MCF 10A (cell line): Measurements from ENCODE around the gene CNST. TPM values are rescaled to one million over a fixed set of nuclear protein-coding genes. Genes with fewer than 3 reads are reported as not detected.

ENCODE experiments used
- BruUV-seq: library from RNA; stranded (reverse); fragments of 400-500 nt; replicated peaks from 2 replicates; lab custom pipeline; 2021; lab: Mats Ljungman, UMichigan
- CTCF ChIA-PET: fragments of 300-600 bp; sonication (Branson Sonifier 250); formaldehyde crosslinking; extraction: SDS; loops from one replicate; lab custom pipeline; 2021; ENCODE audit warnings: antibody characterized with exemption, inconsistent platforms; lab: Yijun Ruan, JAX
- POLR2A ChIA-PET: fragments of 300-600, 350-650 bp; sonication (Branson Sonifier 250); formaldehyde crosslinking; extraction: SDS; loops from one replicate; lab custom pipeline; 2020; ENCODE audit warnings: antibody characterized with exemption, inconsistent platforms; lab: Yijun Ruan, JAX
- DNase-seq: peaks from one replicate; pipeline ENCODE4 v3.0.0-alpha.2; 2018; ENCODE audit not compliant: unreplicated experiment
- H3K27ac Mint-ChIP-seq: one replicate; pipeline ENCODE4 v1.8.0; 2022; ENCODE audit warnings: mild to moderate bottlenecking, low read depth, mixed read lengths; ENCODE audit not compliant: unreplicated experiment
- H3K27me3 Mint-ChIP-seq: one replicate; pipeline ENCODE4 v1.8.0; 2022; ENCODE audit warnings: mixed read lengths; ENCODE audit not compliant: insufficient read depth, unreplicated experiment
- H3K36me3 Mint-ChIP-seq: one replicate; pipeline ENCODE4 v1.8.0; 2022; ENCODE audit warnings: mild to moderate bottlenecking, moderate library complexity, mixed read lengths; ENCODE audit not compliant: insufficient read depth, unreplicated experiment
- H3K4me1 Mint-ChIP-seq: one replicate; pipeline ENCODE4 v1.8.0; 2022; ENCODE audit warnings: mixed read lengths; ENCODE audit not compliant: insufficient read depth, unreplicated experiment
- H3K4me3 Mint-ChIP-seq: one replicate; pipeline ENCODE4 v1.8.0; 2022; ENCODE audit warnings: mild to moderate bottlenecking, moderate library complexity, mixed read lengths; ENCODE audit not compliant: unreplicated experiment
- H3K9me3 Mint-ChIP-seq: one replicate; pipeline ENCODE4 v1.8.0; 2022; ENCODE audit warnings: mixed read lengths; ENCODE audit not compliant: unreplicated experiment
- intact Hi-C: fragments of 100-400 bp; cut with micrococcal nuclease; formaldehyde crosslinking; loops from 2 replicates; pipeline ENCODE4 v1.14.1; 2022
- total RNA-seq: library from RNA; stranded (reverse); gene quantifications from 2 replicates; pipeline ENCODE4 v1.2.3, GENCODE V29; 2022
- TF ChIP-seq, protein P1 (sequence below): fragments of 200-600 bp; IDR thresholded peaks from one replicate; pipeline ENCODE4 v1.8.0; 2022; ENCODE audit warnings: antibody characterized with exemption, mild to moderate bottlenecking; ENCODE audit not compliant: unreplicated experiment

CNST gene
- total RNA-seq, 1 experiment from 2014 or later, result 48.3 TPM

DNA sequence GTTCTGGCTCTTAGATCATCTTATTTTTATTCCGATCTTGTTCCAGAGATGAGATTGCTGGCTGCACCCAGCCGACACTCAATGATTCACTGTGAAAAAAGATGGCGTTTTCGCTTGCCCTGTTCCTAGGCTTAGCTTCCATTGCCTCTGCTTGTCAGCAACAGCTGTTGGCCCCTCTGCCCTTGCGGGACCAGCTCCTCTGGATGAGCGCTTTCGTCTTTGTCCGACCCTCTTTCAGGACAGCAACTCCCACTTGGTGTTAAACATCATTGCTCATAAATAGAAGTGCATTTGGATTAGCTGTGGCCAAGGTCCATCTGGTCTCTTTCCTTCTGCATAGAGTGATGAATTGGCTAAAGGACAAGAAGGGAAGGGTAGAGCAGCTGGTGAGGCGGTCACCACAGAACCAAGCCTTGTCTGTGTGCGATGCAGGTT lies 114.5 kb downstream of the CNST start:
- POLR2A ChIA-PET, result interaction anchor here (0.6 to 0.9 kb wide), 3 partner anchors 10 to 87 kb away, joined by 3 to 5 read pairs (median 3); no protein-coding TSS in a partner anchor
- no peak overlapping the region for H3K4me3 Mint-ChIP-seq
- intact Hi-C loops, result no loop called here
- TF ChIP-seq, protein P1, sequence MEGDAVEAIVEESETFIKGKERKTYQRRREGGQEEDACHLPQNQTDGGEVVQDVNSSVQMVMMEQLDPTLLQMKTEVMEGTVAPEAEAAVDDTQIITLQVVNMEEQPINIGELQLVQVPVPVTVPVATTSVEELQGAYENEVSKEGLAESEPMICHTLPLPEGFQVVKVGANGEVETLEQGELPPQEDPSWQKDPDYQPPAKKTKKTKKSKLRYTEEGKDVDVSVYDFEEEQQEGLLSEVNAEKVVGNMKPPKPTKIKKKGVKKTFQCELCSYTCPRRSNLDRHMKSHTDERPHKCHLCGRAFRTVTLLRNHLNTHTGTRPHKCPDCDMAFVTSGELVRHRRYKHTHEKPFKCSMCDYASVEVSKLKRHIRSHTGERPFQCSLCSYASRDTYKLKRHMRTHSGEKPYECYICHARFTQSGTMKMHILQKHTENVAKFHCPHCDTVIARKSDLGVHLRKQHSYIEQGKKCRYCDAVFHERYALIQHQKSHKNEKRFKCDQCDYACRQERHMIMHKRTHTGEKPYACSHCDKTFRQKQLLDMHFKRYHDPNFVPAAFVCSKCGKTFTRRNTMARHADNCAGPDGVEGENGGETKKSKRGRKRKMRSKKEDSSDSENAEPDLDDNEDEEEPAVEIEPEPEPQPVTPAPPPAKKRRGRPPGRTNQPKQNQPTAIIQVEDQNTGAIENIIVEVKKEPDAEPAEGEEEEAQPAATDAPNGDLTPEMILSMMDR, result no peak
- no peak for DNase-seq
- CTCF ChIA-PET, result interaction anchor here (0.5 to 3.6 kb wide), 5 partner anchors 9 to 183 kb away, joined by 3 to 41 read pairs (median 4); no protein-coding TSS in a partner anchor
- no peaks in the 10 kb centered on the region for H3K4me1 Mint-ChIP-seq
- H3K27me3 Mint-ChIP-seq, result no peaks in the 10 kb centered on the region
- H3K36me3 Mint-ChIP-seq, result no peaks in the 10 kb centered on the region
- BruUV-seq, result no TSS peak
- no peak overlapping the region for H3K27ac Mint-ChIP-seq
- no peaks in the 10 kb centered on the region for H3K9me3 Mint-ChIP-seq

DNA sequence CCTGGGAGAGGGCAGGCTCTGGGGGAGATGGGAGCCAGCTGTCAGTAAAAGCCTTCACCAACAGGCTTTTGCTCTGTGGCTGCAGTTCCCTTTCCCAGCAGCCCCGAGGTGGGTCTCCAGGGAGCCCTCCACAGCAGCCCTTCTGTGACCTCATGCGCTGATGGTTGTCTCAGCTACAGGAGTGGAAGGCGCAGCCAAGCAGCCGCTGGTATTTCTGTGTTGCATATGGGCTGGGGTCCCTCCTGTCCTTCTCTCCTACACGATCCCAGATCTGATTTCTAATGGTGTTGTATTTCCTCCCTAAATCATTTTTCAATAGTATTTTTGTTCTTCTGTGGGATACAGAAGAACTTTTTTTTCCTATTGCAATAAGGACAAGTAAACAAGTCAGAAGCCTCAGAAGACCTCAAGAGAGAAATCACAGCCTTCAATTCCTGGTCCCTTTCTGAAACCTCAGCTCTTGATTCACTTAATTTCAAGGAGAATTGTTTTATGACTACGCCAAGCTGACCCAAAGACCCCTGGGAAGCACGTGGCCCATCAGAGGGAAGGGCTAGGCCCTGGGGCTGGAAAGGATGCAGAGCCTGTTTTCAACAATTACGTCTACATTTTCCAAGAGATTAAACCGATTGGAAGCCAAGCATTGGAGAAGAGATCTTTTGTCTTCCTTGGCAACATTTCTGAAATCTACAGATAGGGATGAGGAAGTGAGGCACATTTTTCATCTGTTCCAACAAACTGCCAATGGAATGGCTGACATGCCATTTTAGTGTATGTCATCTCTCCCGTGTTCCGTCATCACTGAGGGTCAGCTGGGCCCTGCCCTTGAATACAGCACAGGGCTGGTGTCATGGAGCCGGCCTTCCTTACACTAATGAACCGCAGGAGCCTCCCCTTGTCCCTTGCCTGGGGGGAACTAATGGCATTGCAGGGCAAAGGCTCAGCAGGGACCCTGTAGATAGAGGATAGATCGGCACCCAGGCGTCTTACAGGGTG lies 115.9 kb downstream of the CNST start:
- CTCF ChIA-PET, result interaction anchor here (0.6 to 16.3 kb wide), 11 partner anchors 8 to 1543 kb away, joined by 3 to 464 read pairs (median 4); no protein-coding TSS in a partner anchor

DNA sequence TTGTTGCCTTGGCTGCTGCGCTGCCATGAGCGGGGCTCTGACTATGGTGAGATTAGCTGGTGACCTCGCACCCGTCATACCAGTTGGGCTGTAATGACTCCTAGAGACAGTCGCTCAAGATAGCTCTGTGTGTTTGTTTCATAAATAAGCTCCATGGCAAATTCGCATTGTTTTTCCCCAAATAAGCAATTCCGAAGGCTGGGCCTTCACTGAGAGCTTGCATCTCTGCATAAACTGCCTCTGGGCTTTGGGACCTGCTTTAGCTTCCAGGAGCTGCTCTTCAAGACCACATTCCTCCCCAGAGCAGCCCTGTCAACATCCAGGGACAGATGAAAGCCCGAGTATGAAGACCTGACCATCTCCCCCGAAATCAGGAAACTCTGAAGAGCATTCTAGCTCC lies 117.3 kb downstream of the CNST start:
- no peak overlapping the region for H3K27ac Mint-ChIP-seq
- no peak overlapping the region for H3K4me3 Mint-ChIP-seq
- ChIA-PET CTCF (interaction anchor here (0.5 to 16.3 kb wide), 12 partner anchors 8 to 1391 kb away, joined by 3 to 464 read pairs (median 4); partner anchors contain the start of gene SCCPDH), POLR2A (interaction anchor here (0.7 kb wide), 1 partner anchor 74 kb away, joined by 3 read pairs; no protein-coding TSS in a partner anchor)
- peaks cover 6% of the 10 kb centered on the region for H3K36me3 Mint-ChIP-seq
- DNase-seq, result no peak
- intact Hi-C loops, result no loop called here
- no TSS peak for BruUV-seq
- TF ChIP-seq, protein P1, result no peak
- no peaks in the 10 kb centered on the region for H3K9me3 Mint-ChIP-seq
- H3K4me1 Mint-ChIP-seq, result no peaks in the 10 kb centered on the region
- H3K27me3 Mint-ChIP-seq, result no peaks in the 10 kb centered on the region

More for the DNA sequence above, 115.9 kb downstream of the CNST start:
- Mint-ChIP-seq H3K4me1 (no peaks in the 10 kb centered on the region), H3K36me3 (peaks cover 3% of the 10 kb centered on the region), H3K27me3 (no peaks in the 10 kb centered on the region), H3K4me3 (no peak overlapping the region), H3K9me3 (no peaks in the 10 kb centered on the region), H3K27ac (no peak overlapping the region)
- POLR2A ChIA-PET, result interaction anchor here (0.6 to 1.5 kb wide), 2 partner anchors 9 to 50 kb away, joined by 3 to 4 read pairs; no protein-coding TSS in a partner anchor
- intact Hi-C loops, result no loop called here
- no peak for DNase-seq
- TF ChIP-seq, protein P1, result no peak
- BruUV-seq, result no TSS peak

DNA sequence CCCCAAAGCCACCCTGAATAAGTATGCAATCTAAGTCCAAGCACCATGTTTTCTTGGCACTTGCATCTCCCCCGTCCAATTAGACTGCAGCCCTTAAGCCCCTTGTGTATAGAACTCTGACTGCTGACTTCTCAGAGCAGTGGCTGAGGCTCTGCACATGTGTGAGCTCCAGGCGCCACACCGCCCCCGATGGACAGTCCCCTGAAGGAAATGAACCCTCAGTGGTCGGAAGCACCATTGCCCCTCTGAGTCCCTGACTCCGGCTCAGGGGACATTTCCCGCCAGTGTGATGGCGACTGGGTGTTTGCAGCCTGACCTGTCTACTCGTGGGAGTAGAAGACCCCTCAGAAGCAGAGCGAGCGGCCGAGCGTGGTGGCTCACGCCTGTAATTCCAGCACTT lies 120.7 kb downstream of the CNST start:
- TF ChIP-seq, protein P1, result no peak
- intact Hi-C loops, result no loop called here
- no peaks in the 10 kb centered on the region for H3K9me3 Mint-ChIP-seq
- no peak for DNase-seq
- no peaks in the 10 kb centered on the region for H3K4me1 Mint-ChIP-seq
- no peaks in the 10 kb centered on the region for H3K27me3 Mint-ChIP-seq
- ChIA-PET POLR2A (interaction anchor here (0.6 kb wide), 1 partner anchor 122 kb away, joined by 3 read pairs; no protein-coding TSS in a partner anchor), CTCF (interaction anchor here (0.6 to 16.3 kb wide), 5 partner anchors 10 to 86 kb away, joined by 3 to 464 read pairs (median 4); no protein-coding TSS in a partner anchor)
- peaks cover 6% of the 10 kb centered on the region for H3K36me3 Mint-ChIP-seq
- H3K27ac Mint-ChIP-seq, result no peak overlapping the region
- no TSS peak for BruUV-seq
- no peak overlapping the region for H3K4me3 Mint-ChIP-seq
